ENCODE data around the gene C1QB. TPM values are rescaled to one million over a fixed set of nuclear protein-coding genes. Genes with fewer than 3 reads are reported as not detected.
"Not testable (repeated sequence)": the region's sequence is repeated elsewhere in the genome, so short reads cannot be mapped to it uniquely, and the experiment has no call there.

The C1QB gene
- total and polyA plus RNA-seq, 10 donors: 225 to 3,817 (median 1,581) TPM

DNA sequence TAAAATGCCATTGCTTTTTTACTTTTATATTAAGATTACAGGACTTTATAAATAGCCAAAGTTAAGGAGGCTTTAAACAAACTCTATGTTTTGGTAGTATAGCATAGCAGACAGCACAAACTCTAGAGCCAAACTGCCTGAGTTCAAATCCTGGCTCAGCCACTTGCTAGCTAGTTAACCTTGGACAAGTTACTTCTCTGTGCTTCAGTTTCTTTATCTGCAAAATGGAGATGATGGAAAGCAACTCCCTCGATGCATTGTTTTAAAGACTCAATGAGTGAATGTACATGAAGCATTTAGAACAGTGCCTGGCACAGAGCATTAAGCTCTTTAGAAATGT, 21.3 kb downstream of the C1QB start:
- Histone ChIP-seq H3K9me3 (no peaks in the 10 kb centered on the region), H3K36me3 (no peaks in the 10 kb centered on the region), H3K4me3 (no peak overlapping the region), H3K4me1 (no peaks in the 10 kb centered on the region), H3K27me3 (replicated peaks in 1 of 7) (peaks cover 0 to 69% (median 0%) of the 10 kb centered on the region in 7 donors), H3K27ac (no peak overlapping the region)
- intact Hi-C loops (cut with DNase I; ENCODE audit: low total_unique reads): no loop called here
- TF ChIP-seq, protein P1, sequence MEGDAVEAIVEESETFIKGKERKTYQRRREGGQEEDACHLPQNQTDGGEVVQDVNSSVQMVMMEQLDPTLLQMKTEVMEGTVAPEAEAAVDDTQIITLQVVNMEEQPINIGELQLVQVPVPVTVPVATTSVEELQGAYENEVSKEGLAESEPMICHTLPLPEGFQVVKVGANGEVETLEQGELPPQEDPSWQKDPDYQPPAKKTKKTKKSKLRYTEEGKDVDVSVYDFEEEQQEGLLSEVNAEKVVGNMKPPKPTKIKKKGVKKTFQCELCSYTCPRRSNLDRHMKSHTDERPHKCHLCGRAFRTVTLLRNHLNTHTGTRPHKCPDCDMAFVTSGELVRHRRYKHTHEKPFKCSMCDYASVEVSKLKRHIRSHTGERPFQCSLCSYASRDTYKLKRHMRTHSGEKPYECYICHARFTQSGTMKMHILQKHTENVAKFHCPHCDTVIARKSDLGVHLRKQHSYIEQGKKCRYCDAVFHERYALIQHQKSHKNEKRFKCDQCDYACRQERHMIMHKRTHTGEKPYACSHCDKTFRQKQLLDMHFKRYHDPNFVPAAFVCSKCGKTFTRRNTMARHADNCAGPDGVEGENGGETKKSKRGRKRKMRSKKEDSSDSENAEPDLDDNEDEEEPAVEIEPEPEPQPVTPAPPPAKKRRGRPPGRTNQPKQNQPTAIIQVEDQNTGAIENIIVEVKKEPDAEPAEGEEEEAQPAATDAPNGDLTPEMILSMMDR (IDR thresholded peaks at IDR 0.05 in 8 of 11, conservative IDR thresholded peaks at IDR 0.05 in 3 of 11): peak in 1 of 11 experiments; percentile 21
- no peak for TF ChIP-seq POLR2A (IDR thresholded peaks at IDR 0.05)
- DNase-seq: no peak
- 35 to 45% (median 39%) methylated on average over 1 of the region's 1 CpG for WGBS, 5 donors

DNA sequence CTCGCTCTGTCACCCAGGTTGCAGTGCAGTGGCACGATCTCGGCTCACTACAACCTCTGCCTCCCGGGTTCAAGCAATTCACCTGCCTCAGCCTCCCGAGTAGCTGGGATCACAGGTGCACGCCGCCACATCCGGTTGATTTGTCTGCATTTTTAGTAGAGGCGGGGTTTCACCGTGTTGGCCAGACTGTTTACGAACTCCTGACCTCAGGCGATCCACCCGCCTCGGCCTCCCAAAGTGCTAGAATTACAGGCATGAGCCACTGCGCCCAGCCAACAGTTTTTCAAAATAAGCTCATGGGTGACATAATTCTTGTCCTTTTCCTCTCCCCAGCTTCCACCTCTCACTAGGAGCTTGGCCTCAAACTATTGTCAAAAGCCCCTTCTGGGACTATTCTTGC, 23.1 kb downstream of the C1QB start:
- H3K4me3 ChIP-seq; H3K9me3 ChIP-seq; intact Hi-C loops (cut with DNase I; ENCODE audit: low total_unique reads); DNase-seq; H3K27ac ChIP-seq; H3K36me3 ChIP-seq; H3K4me1 ChIP-seq: not testable (repeated sequence)
- WGBS, 5 donors: 88 to 93% (median 91%) methylated on average over 15 of the region's 15 CpGs
- peaks cover 0 to 56% (median 0%) of the 10 kb centered on the region in 7 donors for H3K27me3 ChIP-seq (replicated peaks in 1 of 7)

DNA sequence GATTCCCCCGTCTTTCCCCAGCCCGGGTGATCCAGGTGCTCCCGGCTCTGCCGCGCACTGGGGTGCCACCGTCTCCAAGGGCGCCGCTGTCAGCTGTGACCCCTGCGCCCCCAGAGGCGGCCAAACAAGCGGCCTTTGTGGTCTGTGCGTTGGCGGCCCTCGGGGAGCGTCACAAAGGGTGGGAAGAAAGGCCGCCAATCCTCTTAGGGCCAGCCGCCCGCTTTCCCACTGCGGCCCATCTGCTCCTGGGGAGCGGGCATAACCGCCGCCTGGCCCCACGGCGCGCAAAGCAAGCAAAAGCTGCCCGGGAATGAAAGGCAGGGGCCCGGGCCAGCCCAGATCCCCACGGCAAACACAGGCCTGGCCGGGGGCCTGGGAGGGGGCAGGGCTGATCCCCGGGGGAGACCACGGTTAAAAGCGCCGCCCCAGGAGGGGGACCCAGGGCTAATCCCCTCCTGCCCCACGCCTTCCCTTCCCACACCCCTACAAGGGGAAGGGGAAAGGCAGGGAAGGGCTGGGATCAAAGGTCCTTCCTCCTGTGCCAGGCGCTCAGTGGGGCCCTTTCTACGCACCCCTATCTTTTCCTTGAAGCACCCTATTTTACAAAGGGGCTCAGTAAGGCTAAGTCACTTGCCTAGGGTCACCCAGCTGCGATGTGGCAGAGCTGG, 24.0 kb downstream of the C1QB start:
- H3K4me1 ChIP-seq: no peaks in the 10 kb centered on the region
- peaks cover 0 to 53% (median 0%) of the 10 kb centered on the region in 7 donors for H3K27me3 ChIP-seq (replicated peaks in 1 of 7)
- no peak overlapping the region for H3K4me3 ChIP-seq
- WGBS, 5 donors: 78 to 91% (median 80%) methylated on average over 18 to 37 of the region's 37 CpGs
- H3K36me3 ChIP-seq: no peaks in the 10 kb centered on the region
- TF ChIP-seq POLR2AphosphoS5 (IDR thresholded peaks at IDR 0.05) (no peak), POLR2A (IDR thresholded peaks at IDR 0.05) (no peak)
- TF ChIP-seq, protein P1 (IDR thresholded peaks at IDR 0.05 in 8 of 11, conservative IDR thresholded peaks at IDR 0.05 in 3 of 11): no peak
- intact Hi-C loops (cut with DNase I; ENCODE audit: low total_unique reads): no loop called here
- no peaks in the 10 kb centered on the region for H3K9me3 ChIP-seq
- DNase-seq: no peak
- no peak overlapping the region for H3K27ac ChIP-seq

DNA sequence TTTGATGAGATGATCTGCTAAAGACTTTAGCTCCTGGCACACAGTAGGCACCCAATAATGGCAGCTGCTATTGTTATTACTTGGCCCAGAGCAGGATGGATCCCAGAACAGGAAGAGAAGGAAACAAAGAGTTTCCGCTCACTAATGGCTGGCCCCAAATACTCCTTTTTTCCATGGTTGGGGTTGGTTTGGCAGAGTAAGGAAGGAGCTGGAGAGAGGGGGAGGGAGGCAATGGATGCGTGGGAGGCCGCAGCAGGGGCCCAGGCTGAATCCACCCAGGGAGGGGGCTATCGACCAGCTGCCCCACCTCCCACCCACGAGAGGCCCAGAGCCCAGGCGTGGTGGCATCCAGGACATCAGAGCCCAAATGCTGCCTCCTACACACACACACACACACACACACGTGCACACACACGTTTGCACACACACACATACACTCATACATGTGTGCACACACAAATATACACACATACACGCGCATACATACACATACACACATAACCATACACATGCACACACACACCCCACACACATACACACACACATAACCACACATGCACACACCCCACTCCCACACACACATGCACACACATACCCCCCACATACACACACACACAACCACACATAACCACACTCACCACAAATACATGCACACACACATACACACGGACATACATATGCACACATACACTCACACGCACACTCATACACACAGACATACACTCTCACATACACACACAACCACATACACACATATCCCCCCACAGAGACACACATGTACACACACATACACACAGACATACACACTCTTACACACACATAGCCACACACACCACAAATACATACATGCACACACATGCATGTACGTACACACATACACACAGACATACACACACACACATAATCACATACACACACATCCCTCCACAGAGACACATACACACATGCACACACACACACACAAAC, 25.2 kb downstream of the C1QB start:
- DNase-seq: no peak
- 75 to 87% (median 82%) methylated on average over 13 of the region's 13 CpGs for WGBS, 5 donors
- no peaks in the 10 kb centered on the region for H3K9me3 ChIP-seq
- no peak overlapping the region for H3K27ac ChIP-seq
- H3K36me3 ChIP-seq: no peaks in the 10 kb centered on the region
- H3K27me3 ChIP-seq (replicated peaks in 1 of 7): peaks cover 0 to 42% (median 0%) of the 10 kb centered on the region in 7 donors
- no peaks in the 10 kb centered on the region for H3K4me1 ChIP-seq
- no peak overlapping the region for H3K4me3 ChIP-seq
- TF ChIP-seq POLR2AphosphoS5 (IDR thresholded peaks at IDR 0.05): no peak
- intact Hi-C loops (cut with DNase I; ENCODE audit: low total_unique reads): no loop called here

DNA sequence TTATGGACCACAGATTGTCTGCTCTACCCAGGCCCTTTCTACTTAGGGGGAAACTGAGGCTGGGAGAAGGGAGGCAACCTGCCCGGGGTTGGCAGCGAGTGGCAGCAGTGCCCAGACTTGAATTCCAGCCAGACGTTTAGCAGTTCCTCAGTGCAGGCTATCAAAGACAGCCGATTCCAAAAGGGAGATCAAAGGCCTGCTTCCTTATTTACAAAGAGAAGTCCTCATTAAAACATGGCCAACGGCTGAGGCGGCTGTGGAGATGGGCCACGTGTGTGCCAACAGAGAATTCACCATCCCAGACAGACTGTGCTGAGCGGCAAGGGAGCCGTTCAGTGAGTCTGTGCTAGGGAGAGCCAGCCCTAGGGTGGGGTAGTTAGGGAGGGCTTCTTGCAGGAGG, 27.7 kb downstream of the C1QB start:
- Histone ChIP-seq H3K27ac (no peak overlapping the region), H3K4me3 (no peak overlapping the region), H3K9me3 (no peaks in the 10 kb centered on the region), H3K27me3 (replicated peaks in 1 of 7) (peaks cover 0 to 47% (median 0%) of the 10 kb centered on the region in 7 donors), H3K36me3 (no peaks in the 10 kb centered on the region), H3K4me1 (no peaks in the 10 kb centered on the region)
- TF ChIP-seq, protein P1 (IDR thresholded peaks at IDR 0.05 in 8 of 11, conservative IDR thresholded peaks at IDR 0.05 in 3 of 11): no peak
- TF ChIP-seq POLR2AphosphoS5 (IDR thresholded peaks at IDR 0.05) (no peak), POLR2A (IDR thresholded peaks at IDR 0.05) (no peak)
- DNase-seq: no peak
- intact Hi-C loops (cut with DNase I; ENCODE audit: low total_unique reads): no loop called here
- WGBS, 5 donors: 76 to 86% (median 77%) methylated on average over 9 of the region's 9 CpGs
